HG02571 (cell line): Measurements from ENCODE around the gene RCOR1.
"Not testable (repeated sequence)": the region's sequence is repeated elsewhere in the genome, so short reads cannot be mapped to it uniquely, and the experiment has no call there.

Source experiments
- ATAC-seq: cut with Tn5 transposase; IDR thresholded peaks from one replicate; pipeline ENCODE4 v1.9.1; 2021; ENCODE audit warnings: mild to moderate bottlenecking, moderate library complexity; ENCODE audit not compliant: unreplicated experiment

RCOR1 gene

DNA sequence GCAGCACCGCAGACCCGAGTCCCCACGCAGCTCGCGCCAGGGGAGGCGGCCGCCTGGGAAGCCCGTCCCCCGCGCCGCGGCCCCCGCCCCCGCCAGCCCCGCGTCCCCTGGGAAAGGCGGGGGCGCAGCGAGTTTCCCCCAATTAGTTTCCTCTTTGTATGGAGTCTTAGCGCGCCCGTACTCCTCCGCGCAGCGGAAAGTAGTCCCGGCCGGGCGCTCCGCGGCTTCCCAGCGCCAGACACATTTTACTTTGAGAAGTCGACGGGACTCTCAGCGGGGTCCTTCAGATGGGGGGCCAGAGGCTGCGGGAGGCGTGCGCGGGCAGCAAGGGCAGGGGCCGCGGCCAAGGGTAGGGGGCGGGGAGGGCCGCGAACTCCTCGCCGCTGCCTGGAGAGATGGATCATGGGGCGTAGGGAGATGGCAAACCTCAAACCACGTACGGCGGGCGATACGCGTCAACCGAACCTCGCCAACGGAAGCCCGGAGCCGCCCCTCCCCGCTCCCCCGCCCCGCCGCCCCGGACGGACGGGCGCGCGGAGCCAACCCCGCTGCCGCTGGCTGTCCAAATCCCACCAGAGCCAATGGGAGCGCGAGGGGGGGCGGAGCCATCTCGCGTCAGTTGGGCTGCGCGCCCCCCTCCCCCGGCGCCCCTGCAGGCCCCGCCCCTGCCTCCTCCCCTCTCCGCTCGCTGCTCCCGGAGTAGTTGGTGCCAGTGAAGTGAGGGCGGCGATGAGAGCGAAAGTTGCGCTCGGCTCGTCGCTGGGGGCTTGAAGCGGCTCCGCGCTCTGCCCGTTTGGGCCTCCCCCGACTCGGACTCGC lies at the start of gene RCOR1:
TSS of gene RCOR1 (plus strand) at position 706 of the 819 bp plus-strand sequence. CDS start 238 bp downstream, outside the sequence.
- peak; percentile 78 for ATAC-seq

DNA sequence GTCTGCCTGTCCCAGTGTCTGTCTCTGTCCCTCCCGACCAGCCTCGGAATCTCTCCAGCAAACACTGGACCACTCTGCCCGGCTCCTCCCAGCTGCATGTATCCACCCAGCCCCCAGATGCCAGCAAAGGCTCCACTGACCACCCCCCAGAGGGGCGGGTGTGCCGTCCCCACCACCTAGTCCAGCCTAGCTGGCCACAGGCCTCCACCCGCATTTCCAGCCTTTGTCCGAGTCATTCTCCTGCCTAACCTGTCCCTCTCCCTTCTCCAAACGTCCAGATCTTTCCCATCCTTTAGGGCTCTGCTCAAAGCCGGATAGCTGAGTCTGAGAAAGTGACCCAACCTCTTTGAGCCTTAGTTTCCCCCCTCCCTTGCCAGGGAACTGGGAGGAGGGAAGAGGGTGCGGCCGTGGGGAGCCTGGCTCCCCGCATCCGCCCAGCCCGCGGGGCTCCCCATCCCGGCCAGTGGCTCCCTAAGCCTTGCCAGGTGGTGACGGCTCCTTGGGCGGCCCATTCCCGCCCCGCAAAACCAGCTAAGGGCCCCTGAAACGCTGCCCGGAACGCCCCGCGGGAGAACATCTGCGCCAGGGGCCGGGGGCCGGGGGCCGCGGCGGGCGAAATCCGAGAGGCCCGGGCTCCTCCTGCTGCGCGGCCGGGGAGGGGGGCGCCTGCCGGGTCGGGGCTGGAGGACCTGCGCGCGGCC lies 48.3 kb upstream of the RCOR1 start:
- no peak for ATAC-seq

DNA sequence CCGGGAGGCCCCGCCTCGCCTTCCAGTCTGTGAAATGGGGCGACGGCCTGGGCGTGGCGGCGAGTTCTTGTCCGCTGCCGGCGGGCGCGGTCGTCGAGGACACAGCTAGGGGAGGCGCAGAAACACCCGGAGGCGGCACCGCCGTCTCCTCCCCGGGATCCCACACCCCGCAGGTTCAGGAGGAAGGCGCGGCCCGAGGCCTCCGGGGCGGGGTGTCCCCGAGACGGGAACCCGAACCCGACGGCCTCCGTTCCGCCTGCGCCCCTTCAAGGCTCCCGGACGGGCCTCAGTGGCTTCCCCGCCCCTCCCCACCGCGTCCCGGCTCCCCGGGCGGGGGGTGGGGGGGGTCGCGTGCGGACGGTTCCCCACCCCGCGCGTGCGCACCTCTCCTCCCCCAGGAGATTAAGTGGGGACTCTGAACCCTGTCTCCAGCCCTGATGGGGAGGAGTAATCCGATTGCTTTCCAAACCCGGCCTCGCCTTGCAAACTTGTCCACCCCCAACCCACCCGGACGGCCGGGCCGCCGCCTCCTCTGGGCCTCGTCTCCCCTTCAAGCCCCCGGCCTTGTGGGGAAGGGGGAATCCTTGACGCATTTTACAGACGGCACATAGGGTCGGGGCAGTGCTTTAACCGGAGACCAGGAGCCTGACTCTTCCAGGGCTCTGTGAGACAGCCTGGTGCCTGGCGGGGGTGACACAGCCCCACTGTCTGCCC lies 47.5 kb upstream of the RCOR1 start:
- no peak for ATAC-seq

- no peak for ATAC-seq
Measured at GRCh38 chr14:102545461-102546265, 46.8 kb upstream of the RCOR1 start.

- no peak for ATAC-seq
Measured at GRCh38 chr14:102548616-102549240, 43.7 kb upstream of the RCOR1 start.

DNA sequence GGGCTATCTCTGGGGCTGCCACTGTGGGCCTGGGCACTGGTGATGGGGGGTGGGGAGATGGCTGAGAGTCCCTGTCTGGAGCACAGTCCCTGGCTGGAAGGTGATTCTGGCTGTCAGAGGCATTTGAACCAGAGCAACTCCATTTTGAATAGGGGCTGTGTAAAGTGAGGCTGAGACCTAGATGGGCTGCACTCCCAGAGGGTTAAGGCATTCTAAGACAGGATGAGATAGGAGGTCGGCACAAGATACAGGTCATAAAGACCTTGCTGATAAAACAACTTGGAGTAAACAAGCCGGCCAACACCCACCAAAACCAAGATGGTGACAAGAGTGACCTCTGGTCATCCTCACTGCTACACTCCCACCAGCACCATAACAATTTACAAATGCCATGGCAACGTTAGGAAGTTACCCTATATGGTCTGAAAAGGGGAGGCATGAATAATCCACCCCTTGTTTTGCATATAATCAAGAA lies 41.5 kb upstream of the RCOR1 start:
- ATAC-seq = not testable (repeated sequence)

DNA sequence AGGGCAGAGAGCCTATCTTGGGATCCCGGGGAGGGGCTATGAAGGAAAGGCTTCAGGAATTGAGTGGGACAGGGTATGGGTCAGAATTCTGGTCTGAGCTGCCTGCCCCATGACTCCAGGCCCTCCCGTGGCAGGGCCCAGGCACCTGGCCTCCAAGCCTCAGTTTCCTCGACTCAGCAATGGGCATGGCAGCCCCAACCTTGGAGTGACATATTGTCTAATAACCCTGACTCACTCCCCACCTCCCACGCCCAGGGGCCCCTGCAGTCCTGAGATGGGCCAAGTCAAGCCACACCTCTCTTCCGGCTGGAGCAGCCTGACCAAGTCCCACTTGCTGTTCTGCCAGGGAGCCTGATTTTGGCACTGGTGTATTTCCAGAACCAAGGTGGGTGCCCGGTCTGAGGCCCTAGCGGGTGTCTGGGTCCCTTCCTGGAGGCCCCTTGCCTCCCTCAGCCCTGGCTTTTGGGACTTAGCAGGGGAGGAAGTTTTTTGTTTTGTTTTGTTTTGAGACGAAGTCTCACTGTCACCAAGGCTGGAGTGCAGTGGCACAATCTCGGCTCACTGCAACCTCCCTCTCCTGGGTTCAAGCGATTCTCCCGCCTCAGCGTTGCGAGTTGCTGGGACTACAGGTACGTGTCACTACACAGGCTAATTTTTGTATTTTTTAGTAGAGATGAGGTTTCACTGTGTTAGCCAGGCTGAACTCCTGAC lies 40.3 kb upstream of the RCOR1 start:
- ATAC-seq = no peak

- no peak for ATAC-seq
Measured at GRCh38 chr14:102554821-102555819, 37.3 kb upstream of the RCOR1 start.

GRCh38 chr14:102556098-102556677 lies 36.3 kb upstream of the RCOR1 start:
- no peak for ATAC-seq

DNA sequence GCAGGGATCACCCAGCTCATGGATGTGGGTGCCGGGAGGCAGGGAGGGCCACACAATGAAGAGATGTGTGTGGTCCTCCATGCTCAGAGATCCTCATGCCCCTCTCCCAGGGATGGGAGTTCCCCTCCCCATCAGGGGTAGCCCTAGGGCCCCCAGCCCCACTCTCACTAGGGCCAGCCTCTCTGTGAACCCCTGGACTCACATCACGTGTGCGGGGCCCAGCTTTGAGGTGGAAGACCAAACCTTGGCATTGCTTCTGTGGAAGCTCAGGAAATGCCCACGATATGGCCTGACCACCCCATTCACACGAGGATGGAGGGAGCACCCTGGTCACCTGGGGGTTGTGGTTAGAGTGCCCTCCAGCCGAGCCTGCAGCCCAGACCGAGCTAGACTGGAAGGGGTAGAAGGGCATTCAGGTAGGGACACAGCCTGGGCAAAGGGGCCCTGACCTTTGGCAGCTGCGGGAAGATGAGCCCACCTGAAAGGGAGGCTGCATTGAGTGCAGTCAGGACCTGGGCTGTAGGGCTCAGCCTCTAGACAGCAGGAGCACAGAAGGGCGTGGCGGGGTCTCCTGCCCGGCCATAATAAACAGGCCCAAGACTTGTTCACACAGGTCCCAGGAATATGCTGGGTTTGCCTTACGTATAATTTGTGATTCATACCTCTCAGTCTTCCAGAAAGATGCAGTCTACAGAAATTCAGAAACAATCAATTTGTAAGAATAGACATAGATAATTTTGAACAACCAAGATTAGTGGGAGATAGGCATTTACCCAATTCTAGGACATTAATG lies 34.8 kb upstream of the RCOR1 start:
- no peak for ATAC-seq

DNA sequence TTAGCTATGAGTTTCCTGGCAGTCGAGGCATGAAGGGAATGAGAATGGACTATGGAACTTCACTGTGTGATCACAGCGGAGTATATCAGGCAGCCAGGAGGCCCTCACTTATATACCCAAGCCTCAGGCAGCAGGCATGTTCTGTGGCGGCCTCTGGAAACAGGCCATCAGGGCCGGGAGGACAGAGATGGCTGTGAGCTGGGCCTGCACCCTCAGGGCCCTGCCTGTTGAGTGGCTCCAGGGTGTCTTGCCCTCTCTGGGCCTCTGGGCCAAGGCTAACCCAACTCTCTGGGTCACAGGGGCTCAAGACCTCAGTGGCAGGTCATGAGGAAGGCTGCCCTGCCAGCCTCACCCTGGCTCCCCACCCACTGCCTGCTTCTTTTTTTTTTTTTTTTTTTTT lies 33.9 kb upstream of the RCOR1 start:
- ATAC-seq = no peak

DNA sequence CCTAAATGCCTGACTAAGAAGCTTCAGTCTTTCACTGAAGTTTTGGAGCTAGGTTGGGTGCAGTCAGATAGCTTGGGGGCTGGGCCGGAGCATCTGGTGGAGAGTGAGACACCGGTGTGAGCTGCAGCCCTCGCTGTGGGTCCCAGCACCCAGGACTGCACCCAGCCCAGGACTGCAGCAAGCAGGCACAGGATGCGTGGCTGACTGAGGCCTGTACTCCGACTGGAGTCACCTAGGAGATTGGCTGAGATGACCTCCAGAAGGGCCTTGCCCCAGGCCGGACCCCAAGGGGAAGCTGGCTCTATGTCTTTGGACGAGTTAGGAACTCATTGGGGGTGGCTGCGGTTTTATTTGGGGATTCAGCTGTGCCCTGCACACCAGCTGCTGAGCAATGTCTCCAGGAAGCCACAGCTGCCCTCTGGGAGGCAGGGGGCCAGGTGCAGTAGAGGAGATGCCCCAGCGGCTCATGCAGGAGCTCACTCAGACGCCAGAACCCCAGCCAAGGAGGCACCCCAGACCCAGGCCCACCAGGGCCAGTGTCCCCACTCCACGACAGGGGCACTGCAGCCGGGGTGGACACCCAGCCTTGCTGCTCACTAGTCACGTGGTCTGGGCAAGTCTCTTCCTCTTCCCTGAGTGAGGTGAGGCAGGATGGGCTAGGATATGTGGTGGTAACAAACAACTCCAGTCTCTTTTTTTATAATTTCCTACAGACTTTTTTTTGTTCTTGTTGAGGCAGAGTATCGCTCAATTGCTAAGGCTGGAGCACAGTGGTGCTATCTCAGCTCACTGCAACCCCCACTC lies 31.8 kb upstream of the RCOR1 start:
- ATAC-seq = no peak

DNA sequence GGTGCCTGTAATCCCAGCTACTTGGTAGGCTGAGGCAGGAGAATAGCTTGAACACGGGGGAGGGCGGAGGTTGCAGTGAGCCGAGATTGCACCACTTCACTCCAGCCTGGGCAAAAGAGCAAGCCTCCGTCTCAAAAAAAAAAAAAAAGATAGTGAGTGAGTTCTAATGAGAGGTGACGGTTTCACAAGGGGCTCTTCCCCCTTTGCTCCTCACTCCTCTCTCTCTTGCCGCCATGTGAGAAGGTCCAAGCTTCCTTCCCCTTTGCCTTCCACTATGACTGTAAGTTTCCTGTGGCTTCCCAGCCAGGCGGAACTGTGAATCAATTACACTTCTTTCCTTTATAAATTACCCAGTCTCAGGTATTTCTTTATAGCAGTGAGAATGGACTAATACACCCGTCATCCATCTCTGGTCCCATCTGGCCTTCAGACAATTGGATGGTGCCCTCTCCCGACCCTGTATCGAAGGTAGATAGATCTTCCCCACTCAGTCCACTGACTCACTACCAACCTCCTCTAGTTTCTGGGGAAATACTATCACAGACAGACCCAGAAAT lies 27.0 kb upstream of the RCOR1 start:
- ATAC-seq = no peak

- no peak for ATAC-seq
Measured at GRCh38 chr14:102565959-102566358, 26.5 kb upstream of the RCOR1 start.

- no peak for ATAC-seq
Measured at GRCh38 chr14:102568115-102568614, 24.3 kb upstream of the RCOR1 start.
